Lower leg skin (tissue), 3 donors: Measurements from ENCODE around the gene RBM17.

ENCODE experiments used
- CTCF ChIP-seq, 3 donors: fragments of 450-650 bp; IDR thresholded peaks; one replicate each; pipeline ENCODE4 v1.5.1; 2016; ENCODE audit warnings: antibody characterized with exemption in 3 of 3, mild to moderate bottlenecking in 3 of 3, moderate library complexity in 2 of 3
- POLR2A ChIP-seq, 2 donors: fragments of 450-650 bp; IDR thresholded peaks; one replicate each; pipeline ENCODE4 v1.6.1; 2016 to 2017; ENCODE audit warnings: antibody characterized with exemption in 2 of 2, mild to moderate bottlenecking in 1 of 2, moderate library complexity in 1 of 2

DNA sequence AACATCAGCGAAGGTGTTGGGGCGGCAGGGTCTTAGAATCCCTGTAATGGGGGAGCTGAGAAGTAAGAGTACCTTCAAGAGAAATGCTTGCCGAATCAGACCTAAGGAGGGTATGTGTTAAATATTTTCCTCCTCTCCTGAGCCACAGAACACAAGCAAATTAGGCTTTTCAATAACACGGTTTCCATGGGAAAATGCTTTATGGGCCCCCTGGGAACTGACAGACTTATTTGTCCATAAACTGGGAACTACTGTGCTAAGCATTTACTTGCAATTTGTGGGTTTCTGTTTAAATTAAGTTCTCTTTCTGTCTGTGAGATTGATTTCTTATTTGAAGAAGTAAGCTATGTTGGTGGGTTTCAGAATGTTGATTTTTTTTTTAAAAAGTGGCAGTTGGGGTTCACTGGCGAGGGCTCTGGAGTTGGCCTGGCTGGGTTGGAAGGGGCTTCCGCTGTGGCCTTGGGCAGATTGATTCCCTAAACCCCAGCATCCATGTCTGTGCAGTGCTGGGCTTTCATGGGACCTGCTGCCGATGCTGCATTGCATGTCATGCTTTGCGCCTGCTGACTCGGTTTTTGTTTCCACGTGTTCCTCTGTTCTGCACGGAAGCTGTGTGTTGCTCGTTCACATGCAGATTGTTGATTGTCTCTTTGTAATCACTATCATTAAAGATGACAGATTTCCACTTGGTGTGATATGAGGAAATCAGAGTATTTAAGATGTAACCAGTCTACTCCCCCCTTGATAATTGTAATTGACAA, 7.2 kb downstream of the RBM17 start:
- TF ChIP-seq CTCF (IDR thresholded peaks at IDR 0.05) (no peak), POLR2A (IDR thresholded peaks at IDR 0.05) (no peak)
